Mucosa of descending colon (tissue), 3 donors: ENCODE measurements around the gene PTPRN2. TPM values are rescaled to one million over a fixed set of nuclear protein-coding genes. Genes with fewer than 3 reads are reported as not detected.

ENCODE experiments used
- ATAC-seq: fragments of 200-7000 bp; cut with Tn5 transposase; one replicate; pipeline ENCODE4 v1.9.1; 2020; ENCODE audit warnings: mild to moderate bottlenecking, moderate library complexity
- DNase-seq, 3 donors: peaks; one replicate each; pipeline ENCODE4 v3.0.0-alpha.2; 2020
- H3K36me3 ChIP-seq: fragments of 200-600 bp; one replicate; pipeline ENCODE4 v1.8.0; 2021; ENCODE audit warnings: low read depth, mild to moderate bottlenecking
- H3K4me1 ChIP-seq: fragments of 200-600 bp; one replicate; pipeline ENCODE4 v1.8.0; 2021; ENCODE audit warnings: low read depth, mild to moderate bottlenecking
- H3K4me3 ChIP-seq: fragments of 200-600 bp; one replicate; pipeline ENCODE4 v1.8.0; 2021; ENCODE audit warnings: mild to moderate bottlenecking
- H3K9me3 ChIP-seq: fragments of 200-600 bp; one replicate; pipeline ENCODE4 v1.8.0; 2021; ENCODE audit warnings: mild to moderate bottlenecking
- intact Hi-C, 2 donors: fragments of 100-400 bp; cut with DNase I in 1 of 2; cut with micrococcal nuclease in 1 of 2; formaldehyde crosslinking; loops; one replicate each; pipeline versions ENCODE4 v1.11.0 to v1.11.1; 2022; cut with DNase I, micrococcal nuclease
- total RNA-seq, 3 donors: library from RNA; stranded (reverse); fragmentation: NEBNext Ultra II Directional in 2 of 3; extraction: Animal tissue kit (Norgen Biotek cat#: 25700) in 2 of 3; gene quantifications; one replicate each; pipeline versions ENCODE4 v1.2.1 to v1.2.4, GENCODE V29; 2021 to 2023
- TF ChIP-seq, protein P1 (sequence below): fragments of 200-600 bp; IDR thresholded peaks from one replicate; pipeline ENCODE4 v1.8.0; 2022; ENCODE audit warnings: antibody characterized with exemption, mild to moderate bottlenecking
- donor health status: DM: no; HTN: no; CAD: no; lungs with moderate emphysema.
- donor health status: DM: no; HTN: no; CAD: no.
- donor health status: DM: no; HTN: yes; CAD: no.

Gene PTPRN2
- total RNA-seq, 3 donors from 2014 or later, result 12.5 to 28.0 (median 26.2) TPM

- Histone ChIP-seq H3K4me3 (no peak overlapping the region), H3K9me3 (peaks cover 8% of the 10 kb centered on the region), H3K4me1 (no peaks in the 10 kb centered on the region), H3K36me3 (no peaks in the 10 kb centered on the region)
- intact Hi-C loops, result no loop called here
- ATAC-seq (no peak), DNase-seq (no peak)
- TF ChIP-seq, protein P1, sequence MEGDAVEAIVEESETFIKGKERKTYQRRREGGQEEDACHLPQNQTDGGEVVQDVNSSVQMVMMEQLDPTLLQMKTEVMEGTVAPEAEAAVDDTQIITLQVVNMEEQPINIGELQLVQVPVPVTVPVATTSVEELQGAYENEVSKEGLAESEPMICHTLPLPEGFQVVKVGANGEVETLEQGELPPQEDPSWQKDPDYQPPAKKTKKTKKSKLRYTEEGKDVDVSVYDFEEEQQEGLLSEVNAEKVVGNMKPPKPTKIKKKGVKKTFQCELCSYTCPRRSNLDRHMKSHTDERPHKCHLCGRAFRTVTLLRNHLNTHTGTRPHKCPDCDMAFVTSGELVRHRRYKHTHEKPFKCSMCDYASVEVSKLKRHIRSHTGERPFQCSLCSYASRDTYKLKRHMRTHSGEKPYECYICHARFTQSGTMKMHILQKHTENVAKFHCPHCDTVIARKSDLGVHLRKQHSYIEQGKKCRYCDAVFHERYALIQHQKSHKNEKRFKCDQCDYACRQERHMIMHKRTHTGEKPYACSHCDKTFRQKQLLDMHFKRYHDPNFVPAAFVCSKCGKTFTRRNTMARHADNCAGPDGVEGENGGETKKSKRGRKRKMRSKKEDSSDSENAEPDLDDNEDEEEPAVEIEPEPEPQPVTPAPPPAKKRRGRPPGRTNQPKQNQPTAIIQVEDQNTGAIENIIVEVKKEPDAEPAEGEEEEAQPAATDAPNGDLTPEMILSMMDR, result no peak
These were observed 411.8 kb downstream of the PTPRN2 start for GRCh38 chr7:158175779-158176178.

DNA sequence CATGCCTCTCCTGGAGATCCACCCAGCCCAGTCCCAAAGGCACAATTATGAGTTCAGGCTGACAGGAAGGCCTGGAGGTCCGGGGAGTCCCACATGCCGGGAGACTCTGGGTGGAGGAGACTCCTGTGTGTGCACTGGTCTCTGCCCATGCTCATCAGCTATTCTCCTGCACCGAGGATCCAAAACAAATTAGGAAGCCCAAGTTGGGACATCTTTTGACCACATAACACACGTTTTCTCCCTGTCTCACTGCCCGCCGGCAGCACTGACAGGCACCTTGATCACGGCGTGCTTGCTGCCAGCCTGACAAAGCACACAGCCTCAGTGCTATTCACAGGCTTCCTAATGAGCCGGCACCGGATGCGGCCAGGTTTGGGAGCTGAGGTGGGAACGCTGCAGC lies 412.7 kb downstream of the PTPRN2 start:
- H3K4me3 ChIP-seq, result no peak overlapping the region
- H3K36me3 ChIP-seq, result no peaks in the 10 kb centered on the region
- peaks cover 8% of the 10 kb centered on the region for H3K9me3 ChIP-seq
- DNase-seq (no peak), ATAC-seq (no peak)
- TF ChIP-seq, protein P1, result no peak
- intact Hi-C loops, result no loop called here
- no peaks in the 10 kb centered on the region for H3K4me1 ChIP-seq

GRCh38 chr7:158167373-158167772 lies 420.2 kb downstream of the PTPRN2 start:
- intact Hi-C loops, result no loop called here
- Histone ChIP-seq H3K4me1 (no peaks in the 10 kb centered on the region), H3K4me3 (no peak overlapping the region), H3K9me3 (peaks cover 2% of the 10 kb centered on the region), H3K36me3 (no peaks in the 10 kb centered on the region)
- DNase-seq, result no peak
- TF ChIP-seq, protein P1, result no peak
- ATAC-seq, result no peak

DNA sequence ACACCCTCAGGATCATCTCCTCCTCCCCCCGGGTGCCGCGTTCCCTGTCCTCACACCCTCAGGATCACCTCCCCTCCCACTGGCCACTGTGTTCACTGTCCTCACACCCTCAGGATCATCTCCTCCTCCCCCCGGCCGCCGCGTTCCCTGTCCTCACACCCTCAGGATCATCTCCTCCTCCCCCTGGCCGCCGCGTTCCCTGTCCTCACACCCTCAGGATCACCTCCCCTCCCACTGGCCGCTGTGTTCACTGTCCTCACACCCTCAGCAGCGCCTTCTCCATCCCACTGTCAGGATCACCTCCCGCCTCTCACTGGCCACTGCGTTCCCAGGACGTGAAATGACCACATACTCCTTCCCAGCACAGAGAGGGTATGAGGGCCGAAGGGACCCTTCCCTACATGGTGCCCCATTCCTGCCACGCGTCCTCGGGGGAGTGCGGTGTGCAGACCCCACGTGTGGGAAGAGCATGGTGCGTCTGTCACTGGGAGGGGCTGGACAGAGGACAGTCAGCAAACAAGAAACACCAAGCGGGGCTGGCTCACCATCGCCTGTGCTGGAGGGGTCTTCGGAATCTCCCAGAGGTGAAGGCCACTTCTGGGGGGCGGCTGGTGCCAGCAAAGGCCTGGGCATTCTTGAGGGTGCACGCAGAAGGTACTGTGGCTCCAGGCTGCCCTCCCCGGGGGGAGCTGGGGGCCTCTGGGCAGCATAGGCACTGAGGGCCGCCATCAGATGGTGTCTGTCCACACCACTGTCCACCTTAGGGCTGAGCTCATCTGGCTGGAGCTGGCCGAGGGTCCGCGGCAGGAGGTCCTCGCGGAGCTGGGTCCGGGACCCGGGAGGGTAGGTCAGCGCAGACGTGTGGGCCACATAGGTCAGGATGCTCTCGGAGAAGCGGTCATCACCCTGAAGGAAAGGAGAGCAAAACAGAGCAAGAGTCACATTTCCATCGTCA lies 421.0 kb downstream of the PTPRN2 start:
- intact Hi-C loops, result no loop called here
- DNase-seq (peak in 1 of 3 donors; percentile 66), ATAC-seq (no peak)
- H3K4me3 ChIP-seq, result no peak overlapping the region
- peaks cover 2% of the 10 kb centered on the region for H3K9me3 ChIP-seq
- H3K36me3 ChIP-seq, result no peaks in the 10 kb centered on the region
- no peaks in the 10 kb centered on the region for H3K4me1 ChIP-seq
- TF ChIP-seq, protein P1, result no peak

GRCh38 chr7:158165711-158166110 lies 421.9 kb downstream of the PTPRN2 start:
- Histone ChIP-seq H3K4me1 (no peaks in the 10 kb centered on the region), H3K4me3 (no peak overlapping the region), H3K9me3 (peaks cover 2% of the 10 kb centered on the region), H3K36me3 (no peaks in the 10 kb centered on the region)
- no peak for DNase-seq
- ATAC-seq, result no peak
- TF ChIP-seq, protein P1, result no peak
- intact Hi-C loops, result no loop called here
